HG02678 (cell line): Measurements from ENCODE around the gene VCAN.

ENCODE experiments used
- ATAC-seq: cut with Tn5 transposase; IDR thresholded peaks from one replicate; pipeline ENCODE4 v1.9.1; 2021; ENCODE audit warnings: mild to moderate bottlenecking, moderate library complexity; ENCODE audit not compliant: unreplicated experiment

VCAN gene

GRCh38 chr5:83559118-83559785, 87.7 kb downstream of the VCAN start:
- ATAC-seq: no peak

- no peak for ATAC-seq
These were observed 90.6 kb downstream of the VCAN start for GRCh38 chr5:83562071-83562606.

DNA sequence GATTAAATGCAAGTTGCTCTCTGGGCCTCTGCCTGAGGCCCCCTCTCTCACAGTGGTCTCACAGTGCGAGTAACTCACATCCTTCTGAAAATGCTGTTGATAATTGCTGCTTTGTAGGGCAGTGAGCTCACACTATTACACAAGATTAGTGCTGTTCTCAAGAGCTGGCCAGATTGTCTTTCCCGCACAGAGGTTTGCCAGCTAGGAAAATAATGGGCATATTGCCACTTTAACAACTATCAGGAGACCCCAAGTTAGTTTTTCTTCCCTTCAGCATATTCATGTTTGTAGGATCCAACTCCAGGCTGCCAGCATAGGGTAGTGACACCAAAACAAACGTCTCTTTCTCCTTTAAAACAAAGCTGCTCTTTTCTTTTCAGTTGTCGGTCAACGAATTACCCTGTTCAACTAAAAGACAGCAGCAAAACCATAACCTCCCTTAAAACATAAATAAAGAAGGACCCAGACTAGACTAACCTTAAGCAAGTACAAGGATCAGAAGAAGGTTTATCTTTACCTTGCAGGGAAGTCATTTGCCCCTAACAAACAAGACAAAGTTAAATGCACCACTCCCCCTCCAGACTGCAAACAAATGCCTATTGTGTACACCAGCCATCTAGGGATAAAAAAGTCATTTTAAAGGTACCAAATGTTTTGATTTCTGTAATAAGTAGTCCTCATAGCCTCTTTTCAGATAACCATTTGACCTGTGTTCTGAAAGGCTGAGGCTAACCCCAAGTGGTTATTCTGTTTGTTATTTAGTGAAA, 91.4 kb downstream of the VCAN start:
- ATAC-seq: no peak

DNA sequence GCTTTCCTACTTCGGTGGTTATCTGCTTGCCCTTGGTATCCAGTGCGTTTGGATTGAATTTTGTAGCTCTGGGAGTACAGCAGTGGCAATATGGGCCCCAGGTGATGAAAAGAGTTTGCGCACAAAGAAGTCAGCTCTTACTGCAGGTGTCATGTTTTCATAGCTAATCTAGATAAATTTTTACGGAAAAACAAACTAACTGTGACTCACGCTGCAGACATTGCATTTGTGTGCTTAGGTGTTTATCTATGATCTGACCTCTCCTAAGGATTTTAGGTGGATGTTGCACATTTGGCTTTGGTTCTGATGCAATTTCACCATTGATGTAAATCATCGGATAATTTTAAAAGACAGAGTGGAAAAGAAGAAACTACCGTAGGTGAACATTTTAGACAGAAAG, 92.1 kb downstream of the VCAN start:
- no peak for ATAC-seq

- ATAC-seq: no peak
These were observed 92.7 kb downstream of the VCAN start for GRCh38 chr5:83564069-83564749.

DNA sequence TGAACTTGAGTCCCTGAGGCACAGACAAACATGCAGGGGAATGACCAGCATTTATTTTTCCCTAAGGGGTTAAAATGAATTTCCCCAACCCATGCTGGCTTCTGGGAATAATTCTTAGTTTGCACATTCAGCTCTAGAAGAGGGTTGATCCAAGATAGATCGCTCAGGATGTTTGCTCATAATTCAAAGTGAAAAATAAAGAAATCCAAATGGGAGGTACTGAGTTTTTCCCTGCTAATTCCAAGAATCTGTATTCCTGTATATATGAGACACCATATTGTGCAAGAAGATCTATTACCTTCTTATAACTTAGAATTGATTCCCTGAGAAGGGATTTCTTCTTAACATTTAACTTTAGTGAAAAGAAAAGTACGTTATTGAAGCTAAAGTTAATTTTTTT, 96.2 kb downstream of the VCAN start:
- ATAC-seq: no peak

GRCh38 chr5:83568186-83568585, 96.6 kb downstream of the VCAN start:
- ATAC-seq: no peak

DNA sequence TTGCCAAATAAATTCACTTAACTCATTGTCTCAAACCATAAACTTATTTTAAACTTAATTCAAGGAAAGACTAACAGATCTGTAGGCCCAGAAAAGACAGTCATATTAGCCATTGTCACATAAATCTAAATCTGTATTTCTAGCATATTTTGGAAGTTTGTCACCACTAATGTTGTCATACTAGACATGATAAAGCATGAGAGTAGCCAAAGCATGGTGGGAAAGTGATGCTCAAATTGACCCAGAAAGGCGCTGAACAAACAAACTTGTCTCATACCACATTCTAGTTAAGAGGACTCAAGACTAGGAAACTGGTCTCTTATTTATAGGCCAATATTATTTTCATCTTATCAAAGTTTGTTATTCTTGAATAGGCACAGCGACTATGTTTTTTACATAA, 99.4 kb downstream of the VCAN start:
- ATAC-seq: no peak

GRCh38 chr5:83572271-83572670, 100.7 kb downstream of the VCAN start:
- ATAC-seq: no peak

DNA sequence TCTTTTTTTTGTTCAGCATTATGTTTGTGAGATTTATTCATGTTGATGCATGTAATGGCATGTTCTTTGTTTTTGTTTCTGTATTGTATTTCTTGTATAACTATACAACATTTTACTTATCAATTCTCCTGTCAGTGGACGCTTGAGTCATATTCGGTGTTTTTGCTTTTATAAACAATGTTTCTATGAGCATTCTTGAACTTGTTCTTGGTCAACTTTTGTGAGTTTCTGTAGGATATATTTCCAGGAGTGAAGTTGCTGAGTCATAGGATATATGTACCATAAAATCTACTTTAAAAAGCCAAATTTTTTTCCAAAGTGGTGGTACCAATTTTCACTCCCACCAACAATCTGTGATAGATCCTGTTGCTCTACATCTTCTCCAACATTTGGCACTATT, 104.8 kb downstream of the VCAN start:
- no peak for ATAC-seq

GRCh38 chr5:83577036-83577636, 105.6 kb downstream of the VCAN start:
- ATAC-seq: no peak

GRCh38 chr5:83583859-83584258, 112.3 kb downstream of the VCAN start:
- ATAC-seq: no peak

- no peak for ATAC-seq
These were observed 115.6 kb downstream of the VCAN start for GRCh38 chr5:83586874-83587776.

GRCh38 chr5:83589786-83590185, 118.2 kb downstream of the VCAN start:
- no peak for ATAC-seq

DNA sequence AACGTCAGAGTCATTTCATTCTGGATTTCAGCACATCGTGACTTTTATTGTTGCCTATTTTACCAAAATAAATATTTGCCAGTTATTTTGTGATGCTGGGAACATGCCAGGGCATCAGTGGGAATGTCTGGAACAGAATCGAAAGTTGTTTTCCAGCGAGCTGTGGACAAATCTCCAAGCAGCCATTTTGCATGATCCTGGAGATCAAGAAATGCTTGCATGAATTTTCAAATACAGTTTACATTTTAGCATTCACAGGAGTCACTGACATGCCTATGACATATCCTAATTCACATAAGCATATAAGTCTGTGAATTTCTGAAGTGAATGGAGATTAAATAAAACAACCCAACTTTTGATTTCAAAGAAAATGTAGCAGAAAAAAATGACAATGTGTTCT, 119.4 kb downstream of the VCAN start:
- no peak for ATAC-seq

DNA sequence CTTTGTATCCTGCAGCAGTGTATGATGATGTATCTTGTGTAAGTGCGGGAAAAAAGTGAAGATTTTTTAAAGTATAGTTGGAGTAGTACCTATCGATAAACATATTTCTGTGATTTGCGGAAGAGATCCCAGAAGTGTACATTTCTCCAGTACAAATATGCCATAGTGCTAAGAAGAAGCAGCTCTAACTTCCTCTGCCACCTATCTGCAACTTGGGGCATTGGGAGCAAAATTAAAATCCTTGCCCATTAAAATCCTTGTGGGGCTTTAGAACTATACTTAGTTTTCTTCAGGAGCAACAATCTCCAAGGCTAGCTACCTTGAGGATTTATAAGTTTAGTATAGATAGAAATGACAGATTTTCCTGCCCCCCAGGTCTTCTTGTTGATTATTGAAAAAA, 123.7 kb downstream of the VCAN start:
- ATAC-seq: no peak

DNA sequence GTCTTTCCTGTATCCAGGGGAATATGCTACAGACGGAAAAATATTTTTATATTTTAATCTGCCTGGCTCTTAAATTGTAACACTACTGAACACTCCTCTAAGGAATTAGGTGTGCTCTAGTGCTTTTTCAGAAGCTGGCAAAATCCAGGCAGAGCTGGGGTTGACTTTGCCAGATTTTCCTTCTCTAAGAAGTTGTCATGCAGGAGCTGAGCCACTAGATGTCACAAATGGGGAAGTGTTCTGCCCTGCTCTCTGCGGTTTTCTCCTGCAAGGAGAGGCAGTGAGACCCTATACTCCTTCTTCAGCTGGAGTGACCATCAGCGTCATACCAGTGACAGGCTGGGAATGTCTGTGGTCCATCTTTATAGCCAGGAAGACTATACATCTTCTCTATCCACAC, 136.6 kb downstream of the VCAN start:
- no peak for ATAC-seq

GRCh38 chr5:83614841-83615240, 143.3 kb downstream of the VCAN start:
- no peak for ATAC-seq

DNA sequence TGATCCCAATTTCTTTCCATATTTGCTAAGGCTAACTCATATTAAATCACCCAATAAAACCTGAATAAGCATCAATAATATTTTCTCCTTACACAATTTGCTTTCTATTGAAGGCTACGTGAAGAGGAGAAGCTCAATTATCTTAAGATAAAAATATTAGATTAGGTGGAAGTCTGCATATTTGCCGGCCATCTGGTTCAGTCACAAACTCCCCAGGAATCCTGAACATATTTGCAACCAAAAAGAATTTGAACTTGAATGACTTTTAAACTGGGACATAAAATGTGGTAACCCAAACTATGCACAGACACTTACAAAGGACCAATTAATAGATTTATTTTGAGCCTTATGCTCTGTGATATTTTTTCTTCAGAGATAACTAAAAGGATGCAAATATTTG, 156.8 kb downstream of the VCAN start:
- no peak for ATAC-seq
